Endothelial cell of umbilical vein (primary cell): Measurements from ENCODE around the gene OR4A47.
"Not testable (repeated sequence)": the region's sequence is repeated elsewhere in the genome, so short reads cannot be mapped to it uniquely, and the experiment has no call there.

ENCODE experiments used
- MYC ChIP-seq: IDR thresholded peaks from one replicate; pipeline ENCODE4 v1.6.1; 2011; ENCODE audit warnings: mild to moderate bottlenecking, low read depth, low read length
- POLR2A ChIP-seq: IDR thresholded peaks from 2 replicates; pipeline ENCODE4 v1.6.1; 2012; ENCODE audit warnings: low read depth, mild to moderate bottlenecking, control low read depth, low read length
- POLR2AphosphoS5 ChIP-seq: IDR thresholded peaks from 2 replicates; pipeline ENCODE4 v1.6.1; 2012; ENCODE audit warnings: low read depth, mild to moderate bottlenecking, control low read depth, low read length, moderate library complexity; ENCODE audit not compliant: insufficient read depth
- TF ChIP-seq, protein P1 (sequence below), 2 donors: IDR thresholded peaks; 1 replicate in 1 of 2; 2 replicates in 1 of 2; pipeline ENCODE4 v1.5.1; 2011; ENCODE audit warnings: low read length in 2 of 2, mild to moderate bottlenecking in 2 of 2, moderate library complexity in 2 of 2, control low read depth in 1 of 2, inconsistent platforms in 1 of 2, low read depth in 1 of 2; ENCODE audit not compliant: insufficient read depth in 1 of 2; ENCODE audit errors: extremely low read depth in 1 of 2
- TF ChIP-seq, protein P2 (sequence below): IDR thresholded peaks from 2 replicates; pipeline ENCODE4 v1.6.1; 2011; ENCODE audit not compliant: insufficient read depth, insufficient read length

DNA sequence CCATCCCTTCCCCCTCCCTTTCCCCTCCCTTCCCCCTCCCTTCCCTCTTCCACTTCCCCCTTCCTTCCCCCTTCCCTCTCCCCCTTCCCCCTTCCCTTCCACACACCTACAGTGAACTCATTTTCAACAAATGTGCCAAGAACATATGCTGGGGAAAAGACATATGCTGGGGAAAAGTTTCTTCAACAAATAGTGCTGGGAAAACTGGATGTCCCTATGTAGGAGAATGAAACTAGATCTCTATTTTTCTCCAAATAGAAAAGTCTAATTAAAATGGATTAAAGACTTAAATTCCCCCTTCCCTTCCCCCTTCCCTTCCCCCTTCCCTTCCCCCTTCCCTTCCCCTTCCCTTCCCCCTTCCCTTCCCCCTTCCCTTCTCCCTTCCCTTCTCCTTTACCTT is 17.6 kb downstream of the OR4A47 start:
- TF ChIP-seq, protein P1, sequence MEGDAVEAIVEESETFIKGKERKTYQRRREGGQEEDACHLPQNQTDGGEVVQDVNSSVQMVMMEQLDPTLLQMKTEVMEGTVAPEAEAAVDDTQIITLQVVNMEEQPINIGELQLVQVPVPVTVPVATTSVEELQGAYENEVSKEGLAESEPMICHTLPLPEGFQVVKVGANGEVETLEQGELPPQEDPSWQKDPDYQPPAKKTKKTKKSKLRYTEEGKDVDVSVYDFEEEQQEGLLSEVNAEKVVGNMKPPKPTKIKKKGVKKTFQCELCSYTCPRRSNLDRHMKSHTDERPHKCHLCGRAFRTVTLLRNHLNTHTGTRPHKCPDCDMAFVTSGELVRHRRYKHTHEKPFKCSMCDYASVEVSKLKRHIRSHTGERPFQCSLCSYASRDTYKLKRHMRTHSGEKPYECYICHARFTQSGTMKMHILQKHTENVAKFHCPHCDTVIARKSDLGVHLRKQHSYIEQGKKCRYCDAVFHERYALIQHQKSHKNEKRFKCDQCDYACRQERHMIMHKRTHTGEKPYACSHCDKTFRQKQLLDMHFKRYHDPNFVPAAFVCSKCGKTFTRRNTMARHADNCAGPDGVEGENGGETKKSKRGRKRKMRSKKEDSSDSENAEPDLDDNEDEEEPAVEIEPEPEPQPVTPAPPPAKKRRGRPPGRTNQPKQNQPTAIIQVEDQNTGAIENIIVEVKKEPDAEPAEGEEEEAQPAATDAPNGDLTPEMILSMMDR (IDR thresholded peaks at IDR 0.05; ENCODE audit: extremely low read depth in 1 of 2, insufficient read depth in 1 of 2, low read depth in 1 of 2, low read length in 2 of 2) = not testable (repeated sequence)
- not testable (repeated sequence) for TF ChIP-seq POLR2A, POLR2AphosphoS5, MYC
- TF ChIP-seq, protein P2, sequence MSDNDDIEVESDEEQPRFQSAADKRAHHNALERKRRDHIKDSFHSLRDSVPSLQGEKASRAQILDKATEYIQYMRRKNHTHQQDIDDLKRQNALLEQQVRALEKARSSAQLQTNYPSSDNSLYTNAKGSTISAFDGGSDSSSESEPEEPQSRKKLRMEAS = not testable (repeated sequence)
